Measurements from ENCODE around the gene DNAJA3.

DNA sequence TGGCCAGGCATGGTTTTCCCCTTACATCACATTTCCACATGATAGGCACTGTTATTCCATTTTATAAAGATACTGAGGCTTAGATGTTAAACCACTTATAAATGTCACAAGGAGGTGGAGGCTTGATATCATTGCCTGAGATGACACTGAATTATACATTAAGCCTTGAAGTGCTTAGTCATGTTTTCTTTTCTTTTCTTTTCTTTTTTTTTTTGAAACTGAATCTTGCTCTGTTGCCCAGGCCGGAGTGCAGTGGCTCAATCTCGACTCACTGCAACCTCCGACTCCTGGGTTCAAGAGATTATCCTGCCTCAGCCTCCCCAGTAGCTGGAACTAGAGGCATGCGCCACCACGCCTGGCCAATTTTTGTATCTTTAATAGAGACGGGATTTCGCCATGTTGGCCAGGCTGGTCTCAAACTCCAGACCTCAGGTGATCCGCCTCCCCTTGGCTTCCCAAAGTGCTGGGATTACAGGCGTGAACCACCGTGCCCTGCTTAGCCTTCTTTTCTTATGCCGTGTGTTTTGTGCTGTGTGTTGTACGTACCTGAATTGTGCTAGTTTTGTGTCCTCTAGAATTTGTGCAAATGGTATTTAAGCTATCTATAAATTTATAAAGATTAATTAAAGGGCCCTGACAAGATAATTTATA, 1.2 kb downstream of the DNAJA3 start:
- TF ChIP-seq, protein P1, sequence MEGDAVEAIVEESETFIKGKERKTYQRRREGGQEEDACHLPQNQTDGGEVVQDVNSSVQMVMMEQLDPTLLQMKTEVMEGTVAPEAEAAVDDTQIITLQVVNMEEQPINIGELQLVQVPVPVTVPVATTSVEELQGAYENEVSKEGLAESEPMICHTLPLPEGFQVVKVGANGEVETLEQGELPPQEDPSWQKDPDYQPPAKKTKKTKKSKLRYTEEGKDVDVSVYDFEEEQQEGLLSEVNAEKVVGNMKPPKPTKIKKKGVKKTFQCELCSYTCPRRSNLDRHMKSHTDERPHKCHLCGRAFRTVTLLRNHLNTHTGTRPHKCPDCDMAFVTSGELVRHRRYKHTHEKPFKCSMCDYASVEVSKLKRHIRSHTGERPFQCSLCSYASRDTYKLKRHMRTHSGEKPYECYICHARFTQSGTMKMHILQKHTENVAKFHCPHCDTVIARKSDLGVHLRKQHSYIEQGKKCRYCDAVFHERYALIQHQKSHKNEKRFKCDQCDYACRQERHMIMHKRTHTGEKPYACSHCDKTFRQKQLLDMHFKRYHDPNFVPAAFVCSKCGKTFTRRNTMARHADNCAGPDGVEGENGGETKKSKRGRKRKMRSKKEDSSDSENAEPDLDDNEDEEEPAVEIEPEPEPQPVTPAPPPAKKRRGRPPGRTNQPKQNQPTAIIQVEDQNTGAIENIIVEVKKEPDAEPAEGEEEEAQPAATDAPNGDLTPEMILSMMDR (IDR thresholded peaks at IDR 0.05; ENCODE audit: low read length) = no peak
- TF ChIP-seq EZH2 (optimal IDR thresholded peaks at IDR 0.05; ENCODE audit: low read depth, low read length) = no peak

Data from MM.1S (cell line).